MM.1S (cell line): ENCODE data around the gene SLC16A12.

Experiments used
- DNase-seq: peaks from one replicate; pipeline ENCODE4 v3.0.0-alpha.2; 2015
- H2AFZ ChIP-seq: fragments of 300-600 bp; sonication (generic); 2 replicates; pipeline ENCODE4 v1.6.0; 2016; ENCODE audit warnings: antibody characterized with exemption, low read length
- H3F3A ChIP-seq: fragments of 300-600 bp; sonication (generic); 2 replicates; pipeline ENCODE4 v1.6.1; 2016; ENCODE audit warnings: mild to moderate bottlenecking, antibody characterized with exemption, low read length, moderate library complexity, mixed read lengths; ENCODE audit not compliant: insufficient read depth
- H3K27ac ChIP-seq: fragments of 300-600 bp; sonication (generic); 2 replicates; pipeline ENCODE4 v1.5.1; 2016; ENCODE audit warnings: mild to moderate bottlenecking, low read length
- H3K27me3 ChIP-seq: fragments of 300-600 bp; sonication (generic); replicated peaks from 2 replicates; pipeline ENCODE4 v1.6.0; 2016; ENCODE audit warnings: low read length; ENCODE audit not compliant: insufficient read depth
- H3K36me3 ChIP-seq: fragments of 300-600 bp; sonication (generic); replicated peaks from 2 replicates; pipeline ENCODE4 v1.6.1; 2016; ENCODE audit warnings: mild to moderate bottlenecking, low read length, mixed read lengths; ENCODE audit not compliant: insufficient read depth
- H3K4me1 ChIP-seq: fragments of 300-600 bp; sonication (generic); 2 replicates; pipeline ENCODE4 v1.6.1; 2016; ENCODE audit warnings: low read length, mixed read lengths
- H3K4me2 ChIP-seq: fragments of 300-600 bp; sonication (generic); 2 replicates; pipeline ENCODE4 v1.6.0; 2016; ENCODE audit warnings: low read depth, low read length
- H3K4me3 ChIP-seq: fragments of 300-600 bp; sonication (generic); 2 replicates; pipeline ENCODE4 v1.5.1; 2016; ENCODE audit warnings: low read length, mixed read lengths
- H3K79me2 ChIP-seq: fragments of 300-600 bp; sonication (generic); 2 replicates; pipeline ENCODE4 v1.6.1; 2016; ENCODE audit warnings: mixed run types, low read length, mixed read lengths
- H3K9ac ChIP-seq: fragments of 300-600 bp; sonication (generic); 2 replicates; pipeline ENCODE4 v1.6.1; 2016; ENCODE audit warnings: low read length, mixed read lengths
- H3K9me2 ChIP-seq: fragments of 300-600 bp; sonication (generic); replicated peaks from 2 replicates; pipeline ENCODE4 v1.6.1; 2016; ENCODE audit warnings: mild to moderate bottlenecking, low read length, mixed read lengths; ENCODE audit not compliant: insufficient read depth
- H3K9me3 ChIP-seq: fragments of 300-600 bp; sonication (generic); replicated peaks from 2 replicates; pipeline ENCODE4 v1.6.1; 2016; ENCODE audit warnings: mild to moderate bottlenecking, low read length, mixed read lengths; ENCODE audit not compliant: insufficient read depth
- H4K20me1 ChIP-seq: fragments of 300-600 bp; sonication (generic); 2 replicates; pipeline ENCODE4 v1.6.1; 2016; ENCODE audit warnings: mild to moderate bottlenecking, low read length, moderate library complexity, mixed read lengths; ENCODE audit not compliant: insufficient read depth
- EZH2 ChIP-seq: fragments of 300-600 bp; sonication (generic); optimal IDR thresholded peaks from 2 replicates; pipeline ENCODE3; 2017; ENCODE audit warnings: low read depth, mild to moderate bottlenecking, antibody characterized with exemption, low read length, mixed read lengths
- EZH2phosphoT487 ChIP-seq: fragments of 300-600 bp; sonication (generic); IDR thresholded peaks from 2 replicates; pipeline ENCODE4 v1.6.1; 2018; ENCODE audit warnings: antibody characterized with exemption, low read length
- TF ChIP-seq, protein P1 (sequence below): fragments of 300-600 bp; sonication (generic); IDR thresholded peaks from 2 replicates; pipeline ENCODE4 v1.5.1; 2016; ENCODE audit warnings: antibody characterized with exemption, low read length, mixed read lengths

SLC16A12 gene

GRCh38 chr10:89384474-89385340 lies 150.7 kb downstream of the SLC16A12 start:
- Histone ChIP-seq H3K9ac (no peak overlapping the region), H3K79me2 (no peaks in the 10 kb centered on the region), H3K27me3 (no peaks in the 10 kb centered on the region), H3K4me2 (no peak overlapping the region), H3K9me2 (no peaks in the 10 kb centered on the region), H2AFZ (no peak overlapping the region), H3K36me3 (no peaks in the 10 kb centered on the region), H3K9me3 (no peaks in the 10 kb centered on the region), H3K4me1 (no peaks in the 10 kb centered on the region), H3K4me3 (no peak overlapping the region), H3K27ac (no peak overlapping the region), H3F3A (no peaks in the 10 kb centered on the region), H4K20me1 (no peaks in the 10 kb centered on the region)
- TF ChIP-seq EZH2phosphoT487: no peak
- no peak for TF ChIP-seq EZH2
- TF ChIP-seq, protein P1, sequence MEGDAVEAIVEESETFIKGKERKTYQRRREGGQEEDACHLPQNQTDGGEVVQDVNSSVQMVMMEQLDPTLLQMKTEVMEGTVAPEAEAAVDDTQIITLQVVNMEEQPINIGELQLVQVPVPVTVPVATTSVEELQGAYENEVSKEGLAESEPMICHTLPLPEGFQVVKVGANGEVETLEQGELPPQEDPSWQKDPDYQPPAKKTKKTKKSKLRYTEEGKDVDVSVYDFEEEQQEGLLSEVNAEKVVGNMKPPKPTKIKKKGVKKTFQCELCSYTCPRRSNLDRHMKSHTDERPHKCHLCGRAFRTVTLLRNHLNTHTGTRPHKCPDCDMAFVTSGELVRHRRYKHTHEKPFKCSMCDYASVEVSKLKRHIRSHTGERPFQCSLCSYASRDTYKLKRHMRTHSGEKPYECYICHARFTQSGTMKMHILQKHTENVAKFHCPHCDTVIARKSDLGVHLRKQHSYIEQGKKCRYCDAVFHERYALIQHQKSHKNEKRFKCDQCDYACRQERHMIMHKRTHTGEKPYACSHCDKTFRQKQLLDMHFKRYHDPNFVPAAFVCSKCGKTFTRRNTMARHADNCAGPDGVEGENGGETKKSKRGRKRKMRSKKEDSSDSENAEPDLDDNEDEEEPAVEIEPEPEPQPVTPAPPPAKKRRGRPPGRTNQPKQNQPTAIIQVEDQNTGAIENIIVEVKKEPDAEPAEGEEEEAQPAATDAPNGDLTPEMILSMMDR: no peak
- DNase-seq: no peak

DNA sequence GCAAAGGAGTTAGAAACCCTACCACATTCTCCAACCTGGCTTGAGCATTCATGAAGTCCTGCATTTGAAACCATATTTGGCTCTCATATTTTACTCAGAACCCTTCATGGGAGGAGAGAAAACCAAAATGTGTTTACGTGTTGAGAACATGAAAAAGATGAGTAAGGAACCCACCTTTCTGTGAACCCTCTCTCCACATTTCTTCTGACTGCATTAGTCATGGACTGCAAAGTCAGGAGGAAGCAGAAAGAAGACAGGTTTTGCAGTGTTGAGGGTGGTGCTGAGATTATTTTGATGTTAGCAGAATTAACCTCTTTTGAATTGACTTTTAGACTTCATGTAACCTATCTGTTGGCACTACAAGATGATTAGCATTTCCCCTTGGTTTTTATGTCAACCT lies 152.6 kb downstream of the SLC16A12 start:
- H3K9me3 ChIP-seq: no peaks in the 10 kb centered on the region
- TF ChIP-seq EZH2 (no peak), EZH2phosphoT487 (no peak)
- TF ChIP-seq, protein P1: no peak
- no peaks in the 10 kb centered on the region for H3K4me1 ChIP-seq

More for the DNA sequence above, 152.6 kb downstream of the SLC16A12 start:
- Histone ChIP-seq H3K36me3 (no peaks in the 10 kb centered on the region), H3K27me3 (no peaks in the 10 kb centered on the region), H3K27ac (no peak overlapping the region), H3K9ac (no peak overlapping the region), H3K4me3 (no peak overlapping the region), H4K20me1 (no peaks in the 10 kb centered on the region), H2AFZ (no peak overlapping the region), H3K79me2 (no peaks in the 10 kb centered on the region), H3F3A (no peaks in the 10 kb centered on the region), H3K4me2 (no peak overlapping the region), H3K9me2 (no peaks in the 10 kb centered on the region)
- no peak for DNase-seq
